Activated T-cell treated with anti-CD3 and anti-CD28 coated beads for 1 hour (primary cell): Measurements from ENCODE around the gene STARD10.

ENCODE experiments used
- DNase-seq: peaks from one replicate; pipeline ENCODE4 v3.0.0-alpha.2; 2020; ENCODE audit warnings: low read depth

Gene STARD10

GRCh38 chr11:72763823-72764222 lies 30.0 kb downstream of the STARD10 start:
- no peak for DNase-seq

GRCh38 chr11:72762641-72763304 lies 31.1 kb downstream of the STARD10 start:
- DNase-seq: no peak

DNA sequence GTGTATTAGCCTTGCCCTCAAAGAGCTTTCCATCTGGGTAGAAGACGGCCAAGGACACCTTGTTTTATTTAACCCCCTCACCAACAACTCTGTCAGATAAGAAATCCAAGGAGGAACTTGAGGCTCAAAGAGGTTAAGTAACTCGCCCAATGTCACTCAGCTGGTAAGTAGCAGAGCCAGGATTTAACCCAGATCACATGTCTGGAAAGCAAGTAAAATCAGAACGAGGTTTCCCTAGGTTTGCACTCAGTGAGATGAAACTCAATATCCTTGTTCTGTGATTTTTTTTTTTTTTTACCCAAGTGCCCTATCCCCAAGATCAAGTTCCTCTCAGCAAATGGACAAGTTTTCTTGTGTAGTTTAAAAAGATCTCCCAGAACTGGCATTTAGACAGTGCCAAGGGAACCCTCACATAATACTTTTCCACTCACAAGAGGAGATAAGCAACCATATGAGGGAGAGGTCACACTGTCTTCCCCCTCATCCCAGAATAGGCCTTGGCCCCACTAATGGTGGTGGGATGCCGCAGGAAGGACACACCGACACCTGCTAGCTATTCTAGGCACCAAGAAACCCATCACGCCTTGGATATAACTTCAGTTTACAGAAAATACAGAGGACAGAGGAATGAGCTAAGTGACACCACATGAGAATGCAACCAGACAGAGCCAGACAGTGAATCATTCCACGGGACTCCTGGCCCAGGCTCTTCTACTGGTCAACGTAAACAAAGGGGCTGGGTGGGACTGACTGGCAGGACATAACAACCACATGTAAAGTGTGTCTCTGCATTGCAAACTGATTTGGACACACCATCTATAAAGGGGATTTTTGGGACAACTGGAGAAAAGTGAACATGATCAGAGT lies 33.1 kb downstream of the STARD10 start:
- no peak for DNase-seq

- no peak for DNase-seq
These were observed 34.3 kb downstream of the STARD10 start for GRCh38 chr11:72759468-72759985.

DNA sequence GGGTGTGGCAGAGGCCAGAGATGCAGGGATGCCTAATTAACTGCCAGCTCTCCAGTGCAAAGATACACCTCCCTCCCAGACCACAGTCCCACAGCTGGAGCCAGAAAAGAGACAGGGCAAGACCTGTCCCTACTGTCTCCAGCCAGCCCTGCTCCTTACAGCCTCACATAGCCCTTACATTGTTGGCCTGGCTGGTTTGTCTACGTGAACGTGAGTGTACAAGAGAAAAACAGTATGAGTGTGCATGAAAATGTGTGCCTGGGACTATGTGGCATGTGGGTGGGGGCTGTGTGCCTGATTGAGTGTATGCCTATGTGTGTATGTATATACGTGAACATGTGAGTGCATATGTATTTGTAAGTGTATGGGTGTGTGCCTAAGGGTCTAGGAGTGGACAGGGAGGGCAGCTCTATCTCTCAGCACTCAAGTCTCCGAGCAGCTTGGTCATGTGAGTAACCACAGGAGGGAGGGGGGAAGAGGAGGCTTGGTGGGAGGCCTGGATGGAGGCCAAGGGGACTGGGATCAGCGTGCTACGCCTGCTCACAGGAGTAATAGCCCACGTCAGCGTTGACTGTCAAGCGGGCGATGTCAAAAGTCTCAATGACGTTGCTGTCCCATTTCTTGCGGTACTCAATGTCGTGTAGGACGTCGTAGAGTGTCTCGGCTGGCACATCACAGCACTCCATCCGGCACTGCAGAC lies 35.0 kb downstream of the STARD10 start:
- no peak for DNase-seq

- no peak for DNase-seq
These were observed 35.5 kb downstream of the STARD10 start for GRCh38 chr11:72758304-72758689.

DNA sequence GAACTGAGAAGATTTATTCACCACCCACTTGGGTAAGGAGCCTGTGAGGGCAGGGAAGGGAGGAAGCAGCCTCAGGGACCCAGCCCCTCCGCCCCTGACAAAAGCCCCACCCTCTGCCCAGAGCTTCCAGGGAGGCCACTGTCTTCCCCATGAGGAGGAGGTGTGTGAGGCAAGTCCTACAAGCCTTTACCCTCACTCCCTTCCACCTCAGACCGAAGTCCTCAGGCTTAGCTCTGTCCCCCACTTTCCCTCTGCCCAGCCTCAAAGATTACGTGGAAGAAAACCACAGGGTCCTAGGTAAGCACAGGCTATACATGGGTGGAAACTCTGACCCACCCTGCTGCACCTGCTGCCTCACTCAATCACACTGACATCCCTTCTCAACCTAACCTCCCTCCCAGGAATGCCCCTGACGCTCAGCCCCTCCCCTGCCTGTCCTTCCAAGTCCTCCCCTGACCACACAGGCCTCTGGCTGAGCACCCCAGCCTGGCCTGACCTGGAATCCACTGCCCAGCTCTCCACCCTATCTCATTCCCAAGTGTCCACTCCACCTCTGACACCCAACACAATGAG lies 38.0 kb downstream of the STARD10 start:
- DNase-seq: no peak

GRCh38 chr11:72754544-72755155 lies 39.2 kb downstream of the STARD10 start:
- DNase-seq: no peak

GRCh38 chr11:72754149-72754543 lies 39.7 kb downstream of the STARD10 start:
- DNase-seq: no peak

DNA sequence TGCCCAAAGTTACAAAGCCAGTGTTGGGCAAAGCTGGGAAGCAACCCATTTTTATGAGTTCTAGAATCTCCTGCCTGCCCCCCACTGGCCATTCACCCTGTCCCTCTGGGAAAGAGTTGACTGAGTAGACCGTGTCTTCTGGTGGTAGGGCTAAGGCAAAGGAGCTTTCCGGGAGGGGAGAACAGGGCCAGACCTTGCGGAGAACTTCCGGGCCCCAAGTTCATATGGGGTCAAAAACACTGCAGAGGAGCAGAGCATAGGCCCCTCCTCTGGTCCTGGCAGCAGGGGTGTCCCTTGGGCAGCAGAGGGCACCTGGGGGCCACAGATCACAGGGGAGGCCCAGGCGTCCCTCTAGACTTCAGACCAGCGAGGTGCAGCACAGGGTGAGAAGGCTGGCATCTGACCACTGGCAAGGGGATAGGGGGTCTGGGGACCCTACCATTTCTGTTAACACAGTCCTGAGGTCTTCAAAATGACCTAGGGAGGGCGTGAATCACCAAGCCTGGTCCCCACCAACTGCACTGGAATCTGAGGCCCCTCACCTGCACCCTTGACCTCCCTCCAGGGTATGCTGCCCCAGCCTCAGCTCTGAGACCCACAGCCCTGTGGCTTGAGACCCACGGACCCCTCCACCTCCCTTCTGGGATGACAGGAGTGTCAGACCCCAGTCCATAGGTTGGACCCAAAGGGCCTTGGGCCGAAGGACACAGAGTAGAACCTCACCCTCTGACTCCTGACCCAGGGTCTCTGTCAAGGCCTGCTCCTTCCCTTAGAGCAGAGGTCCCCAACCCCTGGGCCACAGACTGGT lies 40.3 kb downstream of the STARD10 start:
- no peak for DNase-seq

DNA sequence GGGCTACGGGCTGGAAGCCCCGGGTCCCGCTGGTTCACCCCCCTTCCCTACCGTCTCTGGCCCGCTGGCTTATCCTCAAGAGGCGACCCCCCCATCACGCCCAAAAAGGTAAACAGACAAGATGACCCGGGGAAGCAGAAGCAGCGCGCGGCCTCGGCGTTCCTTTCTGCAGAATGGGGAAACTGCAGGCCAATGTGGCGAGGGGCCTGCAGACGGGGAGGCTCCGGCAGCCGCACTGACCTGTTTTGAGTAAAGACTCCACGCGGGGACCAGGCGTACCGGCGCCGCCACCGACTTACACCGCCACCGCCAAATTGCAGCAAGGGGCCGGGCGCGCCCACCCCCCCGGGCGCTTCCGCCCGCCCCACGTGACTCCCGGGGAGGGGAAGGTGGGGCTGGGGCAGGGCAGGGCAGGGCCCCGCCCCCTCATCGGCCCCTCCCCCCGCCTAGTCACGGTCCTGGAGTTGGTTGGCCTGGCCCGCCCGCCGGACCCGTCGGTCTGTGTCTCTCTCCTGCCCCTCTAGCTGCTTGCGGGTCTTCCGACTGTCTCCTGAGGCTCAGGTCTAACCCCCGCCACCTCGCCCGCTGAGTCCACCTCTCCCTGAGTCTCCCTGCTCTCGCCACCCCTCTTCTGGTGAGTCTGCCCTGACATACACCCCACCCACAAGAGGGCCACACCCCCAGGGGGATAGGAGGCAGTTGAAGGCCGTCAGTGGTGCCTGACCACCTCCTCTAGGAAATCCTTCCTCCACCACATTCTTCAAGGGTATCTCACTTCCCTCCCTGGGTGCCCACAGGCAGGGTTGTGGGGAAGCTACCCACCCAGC lies 41.5 kb downstream of the STARD10 start, which contains the start of gene ARAP1:
TSS of gene ARAP1 (minus strand) at position 321 of the 827 bp plus-strand sequence. CDS start 25,280 bp downstream, outside the sequence.
- peak; percentile 70 for DNase-seq

- no peak for DNase-seq
These were observed 42.4 kb downstream of the STARD10 start for GRCh38 chr11:72751116-72752087.

DNA sequence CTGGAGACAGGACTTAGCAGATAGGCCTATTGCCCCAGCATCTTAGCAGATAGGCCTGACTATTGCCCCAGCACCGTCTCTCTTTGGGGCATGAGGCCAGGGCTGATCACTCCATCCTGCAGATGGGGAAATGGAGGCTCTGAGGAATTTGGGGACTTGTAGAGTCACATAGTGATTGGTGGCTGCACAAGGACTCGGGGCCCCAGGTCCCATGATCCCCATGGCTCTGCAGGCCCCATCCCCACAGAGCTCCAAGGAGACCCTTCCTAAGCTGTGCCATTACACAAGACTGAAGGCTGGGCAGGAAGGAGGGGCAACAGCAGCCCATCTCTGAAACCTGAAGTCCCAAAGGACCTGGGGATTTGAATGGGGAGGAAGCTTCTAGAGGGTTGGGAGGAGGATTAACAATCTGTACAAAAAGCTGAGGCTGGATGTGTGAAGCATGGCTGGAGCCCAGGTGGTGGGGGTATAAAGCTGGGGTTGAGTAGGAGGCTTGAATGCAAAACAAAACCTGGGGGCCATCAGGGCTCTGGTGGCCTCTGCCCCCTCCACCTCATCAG lies 43.2 kb downstream of the STARD10 start:
- no peak for DNase-seq

DNA sequence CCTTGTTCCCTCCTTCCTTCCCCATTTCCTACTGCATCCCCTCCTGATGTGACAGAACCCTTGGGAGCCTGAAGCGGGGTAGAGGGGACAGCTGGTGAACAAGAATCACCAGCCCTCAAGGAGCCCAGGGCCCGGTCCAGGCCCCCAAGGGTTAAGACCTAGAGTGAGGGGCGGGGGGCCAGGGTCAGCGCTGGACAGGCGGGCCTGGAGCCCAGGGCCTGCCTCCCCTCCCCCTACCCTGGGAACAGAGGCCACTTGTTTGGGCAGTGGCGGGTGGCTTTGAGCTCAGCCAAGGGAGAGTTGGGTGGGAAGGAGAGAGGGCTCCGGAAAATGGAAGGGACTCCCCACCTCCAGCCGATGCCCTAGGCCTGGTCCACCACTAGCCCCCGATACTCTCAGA lies 43.8 kb downstream of the STARD10 start:
- no peak for DNase-seq

DNA sequence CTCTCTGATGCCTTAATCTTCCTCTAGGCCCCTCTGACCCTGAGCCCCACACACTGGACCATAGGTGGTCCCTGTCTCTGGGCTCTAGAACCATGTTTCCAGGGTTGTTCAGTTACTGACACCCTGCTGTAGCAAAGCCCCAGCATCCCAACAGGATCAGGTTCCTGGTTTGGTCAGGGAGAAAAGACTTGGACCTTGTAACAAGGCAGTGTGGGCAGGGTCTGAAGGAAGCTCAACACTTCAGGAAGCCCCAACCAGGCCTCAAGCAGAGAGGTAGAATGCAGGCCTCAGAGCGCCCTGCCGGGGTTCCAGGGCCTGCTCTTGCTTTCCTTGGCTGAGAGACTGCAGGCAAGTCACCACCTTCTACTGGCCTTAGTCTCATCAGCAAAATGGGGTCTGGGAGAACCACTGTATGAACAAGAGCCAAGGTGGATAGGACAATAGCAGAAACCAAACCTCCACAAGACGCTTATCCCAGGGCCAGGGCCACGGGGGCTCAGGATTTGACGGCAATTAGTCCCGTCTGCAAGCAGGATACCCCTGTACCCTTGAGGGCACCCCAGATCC lies 46.5 kb downstream of the STARD10 start:
- no peak for DNase-seq

- DNase-seq: no peak
These were observed 47.0 kb downstream of the STARD10 start for GRCh38 chr11:72746821-72747220.

DNA sequence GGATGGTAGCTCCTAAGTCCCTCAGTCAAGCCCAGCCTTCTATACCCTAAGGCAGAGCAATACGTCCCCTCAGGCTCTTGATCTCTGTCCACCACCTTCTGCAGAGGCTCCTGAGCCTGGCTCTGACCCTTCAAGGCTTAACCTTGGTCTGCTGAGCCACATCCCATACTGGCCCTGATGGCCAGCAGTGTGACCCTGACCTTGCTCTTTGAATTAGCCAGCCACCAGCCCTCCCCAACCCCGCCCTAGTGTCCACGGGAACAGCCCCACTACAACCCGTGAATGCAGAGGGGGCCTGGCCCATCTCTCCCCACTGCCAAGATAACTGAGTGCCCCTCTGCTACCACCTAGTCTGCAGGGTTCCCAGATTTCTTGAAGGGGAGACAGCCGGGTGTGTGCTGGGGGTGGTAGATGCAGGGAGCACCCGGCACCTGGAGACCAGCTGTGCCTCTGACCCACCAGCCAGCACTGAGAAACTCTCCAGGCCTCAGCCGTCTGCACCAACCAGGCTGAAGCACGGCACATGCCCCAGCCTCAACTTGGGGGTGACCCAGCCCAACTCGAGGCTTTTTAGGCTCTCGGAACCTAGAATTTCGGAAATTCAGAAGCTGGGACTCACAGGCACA lies 47.8 kb downstream of the STARD10 start:
- no peak for DNase-seq

DNA sequence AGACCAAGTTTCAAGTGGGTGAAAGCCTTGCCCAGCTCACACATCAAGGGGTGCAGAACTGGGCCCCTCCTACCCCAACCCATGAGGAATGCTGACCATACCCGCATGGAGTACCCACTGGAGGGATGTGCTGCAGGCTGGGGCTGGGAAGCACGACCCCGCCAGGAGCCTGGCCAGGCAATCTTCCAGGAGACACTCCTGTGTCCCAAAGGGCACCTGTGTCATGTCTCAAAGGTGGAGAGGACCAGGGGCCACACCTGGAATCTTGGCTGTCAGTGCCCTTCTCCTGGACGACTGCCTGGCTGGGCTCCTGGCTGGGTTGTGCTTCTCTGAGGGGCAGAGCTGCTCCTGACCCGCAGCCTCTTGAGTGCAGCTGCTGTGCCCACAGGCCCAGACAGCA lies 48.3 kb downstream of the STARD10 start:
- DNase-seq: no peak
